HG03342 (cell line): Measurements from ENCODE around the gene BICD1.

Experiments
- ATAC-seq: cut with Tn5 transposase; IDR thresholded peaks from one replicate; pipeline ENCODE4 v1.9.1; 2021; ENCODE audit warnings: mild to moderate bottlenecking, moderate library complexity; ENCODE audit not compliant: unreplicated experiment

BICD1 gene

DNA sequence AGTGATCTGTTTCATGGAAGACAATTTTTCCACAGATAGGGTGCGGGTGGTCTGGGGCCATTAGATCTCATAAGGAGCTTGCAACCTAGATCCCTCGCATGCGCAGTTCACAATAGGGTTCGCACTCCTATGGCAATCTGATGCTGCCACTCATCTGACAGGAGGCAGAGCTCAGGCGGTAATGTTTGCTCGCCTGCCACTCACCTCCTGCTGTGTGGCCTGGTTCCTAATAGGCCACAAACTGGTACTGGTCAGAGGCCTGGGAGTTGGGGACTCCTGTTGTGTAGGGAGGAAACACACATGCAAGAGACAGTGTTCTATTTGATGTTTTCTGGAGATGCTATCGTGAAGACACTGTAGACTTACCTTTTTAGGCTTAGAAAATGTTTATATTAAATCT is 215.7 kb downstream of the BICD1 start:
- ATAC-seq, result no peak

DNA sequence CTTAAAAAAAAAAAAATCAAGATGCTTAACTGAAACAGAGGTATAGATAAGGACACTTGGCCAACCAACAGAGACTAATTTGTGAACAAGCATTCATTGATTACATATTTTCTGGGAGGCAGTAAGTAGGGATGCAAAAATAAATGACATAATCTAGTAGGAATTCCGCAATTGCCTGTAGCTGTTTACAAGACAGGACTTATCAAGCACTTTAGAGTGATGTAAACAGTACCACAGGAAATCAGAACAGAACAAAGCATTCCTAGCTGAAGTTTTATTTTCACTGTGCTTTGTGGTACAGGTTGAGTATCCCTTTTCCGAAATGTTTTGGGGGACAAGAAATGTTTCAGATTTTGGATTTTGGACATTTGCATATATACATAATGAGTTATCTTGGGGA is 224.5 kb downstream of the BICD1 start:
- ATAC-seq, result no peak

DNA sequence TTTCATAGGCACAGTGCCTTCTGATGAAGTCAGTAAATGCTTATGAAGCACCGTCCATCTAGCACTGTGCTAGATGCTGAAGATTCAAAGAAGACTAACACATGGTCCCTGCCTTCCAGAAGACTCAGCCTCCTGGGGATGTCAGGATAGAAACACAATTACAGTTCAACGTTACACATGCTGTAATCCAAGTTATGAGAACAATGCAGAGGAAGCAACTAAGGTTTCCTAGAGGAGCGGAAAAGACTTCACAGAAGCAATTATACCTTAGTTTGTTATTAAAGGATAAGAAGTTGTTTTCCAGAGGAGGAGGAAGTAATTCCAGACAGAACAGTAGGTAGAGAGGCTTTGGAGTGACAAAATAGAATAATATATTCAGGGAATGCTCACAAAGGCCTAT is 225.8 kb downstream of the BICD1 start:
- no peak for ATAC-seq

DNA sequence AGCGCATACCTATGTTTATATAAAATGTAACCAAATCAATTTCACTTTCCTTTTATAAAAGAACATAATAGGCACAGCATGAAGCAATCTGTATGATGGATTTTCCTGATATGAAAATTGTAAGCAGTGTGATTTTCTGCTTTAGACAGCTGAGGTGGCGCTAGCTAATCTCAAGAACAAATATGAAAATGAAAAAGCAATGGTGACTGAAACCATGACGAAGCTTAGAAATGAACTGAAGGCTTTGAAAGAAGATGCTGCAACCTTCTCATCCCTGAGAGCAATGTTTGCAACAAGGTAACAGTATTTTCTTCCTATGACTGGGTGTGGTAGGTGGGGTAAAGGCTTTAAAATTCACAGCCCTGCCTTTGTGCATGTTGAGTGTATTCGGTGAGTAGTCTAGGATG is 227.7 kb downstream of the BICD1 start:
- ATAC-seq, result no peak

DNA sequence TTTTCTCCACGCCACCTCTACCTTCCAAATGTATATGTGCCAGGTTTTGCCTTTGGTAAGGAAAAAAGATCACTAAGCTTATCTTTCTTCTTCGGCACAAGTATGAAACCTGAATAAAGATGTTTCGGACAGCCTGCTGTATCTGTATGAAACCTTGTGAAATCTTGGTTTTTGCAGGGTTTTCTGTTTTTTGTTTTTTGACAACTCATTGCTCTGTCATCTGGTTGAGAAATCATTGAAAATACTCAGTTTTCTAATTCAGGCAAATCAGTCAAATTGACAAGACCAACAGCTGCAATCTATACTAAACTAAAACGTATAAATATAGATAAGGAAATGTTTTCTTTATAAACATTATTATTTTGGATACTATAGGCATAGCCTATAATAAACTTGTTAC is 229.6 kb downstream of the BICD1 start:
- no peak for ATAC-seq

DNA sequence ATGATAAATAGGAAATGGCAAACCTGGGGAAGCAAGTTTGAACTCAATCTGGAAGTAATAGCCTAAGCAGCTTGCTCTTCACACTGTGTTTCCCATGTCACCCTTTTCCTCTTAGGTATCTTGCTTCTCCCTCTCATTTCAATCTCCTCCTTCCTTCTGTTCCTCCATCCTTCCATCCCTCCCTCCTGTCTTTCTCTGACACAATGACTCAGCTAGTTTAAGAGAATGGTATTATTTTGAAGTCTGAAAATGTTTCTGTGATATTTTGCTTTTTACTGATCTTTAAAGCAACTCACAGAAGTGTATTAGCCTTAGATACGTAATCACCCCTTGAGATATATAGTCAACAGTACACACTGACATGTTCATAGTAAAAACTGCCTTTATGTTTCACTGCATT is 236.8 kb downstream of the BICD1 start:
- no peak for ATAC-seq

DNA sequence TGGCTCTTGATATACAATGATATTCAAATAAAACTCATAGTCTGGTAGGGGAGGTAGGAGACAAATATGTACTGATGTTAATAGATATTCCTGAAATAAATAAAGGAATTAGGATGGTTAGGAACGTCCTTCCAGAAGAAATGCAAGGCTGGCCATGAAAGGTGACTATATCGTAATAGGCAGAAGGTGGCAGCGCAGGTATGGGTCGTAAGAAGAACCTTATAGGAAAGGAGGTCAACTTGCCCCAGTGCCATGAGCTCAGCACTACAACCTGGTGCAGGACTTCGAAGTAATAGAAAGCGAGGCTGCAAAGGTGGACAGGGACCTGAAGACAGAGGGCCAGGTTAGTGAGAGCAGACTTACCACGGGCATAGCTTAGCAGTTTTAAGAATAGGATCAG is 237.4 kb downstream of the BICD1 start:
- ATAC-seq, result no peak

DNA sequence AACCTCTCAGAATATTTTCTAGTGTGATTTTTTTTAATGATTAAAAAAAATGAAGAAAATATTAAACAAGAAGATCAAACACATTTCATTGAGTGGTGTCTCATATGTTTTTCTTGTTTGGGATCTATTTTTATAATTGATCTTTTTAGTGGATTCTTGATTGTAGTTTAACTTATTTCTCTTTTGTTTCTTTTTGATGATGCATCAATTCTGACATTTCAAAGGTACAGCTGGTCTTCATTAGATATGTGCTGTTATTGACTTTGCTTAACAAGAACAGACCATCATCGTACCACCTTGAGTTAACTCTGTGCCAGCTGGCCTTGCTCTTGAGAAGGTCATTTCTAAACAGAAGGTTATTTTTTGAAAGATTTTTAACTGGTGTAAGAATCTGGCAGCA is 246.9 kb downstream of the BICD1 start:
- ATAC-seq, result no peak

DNA sequence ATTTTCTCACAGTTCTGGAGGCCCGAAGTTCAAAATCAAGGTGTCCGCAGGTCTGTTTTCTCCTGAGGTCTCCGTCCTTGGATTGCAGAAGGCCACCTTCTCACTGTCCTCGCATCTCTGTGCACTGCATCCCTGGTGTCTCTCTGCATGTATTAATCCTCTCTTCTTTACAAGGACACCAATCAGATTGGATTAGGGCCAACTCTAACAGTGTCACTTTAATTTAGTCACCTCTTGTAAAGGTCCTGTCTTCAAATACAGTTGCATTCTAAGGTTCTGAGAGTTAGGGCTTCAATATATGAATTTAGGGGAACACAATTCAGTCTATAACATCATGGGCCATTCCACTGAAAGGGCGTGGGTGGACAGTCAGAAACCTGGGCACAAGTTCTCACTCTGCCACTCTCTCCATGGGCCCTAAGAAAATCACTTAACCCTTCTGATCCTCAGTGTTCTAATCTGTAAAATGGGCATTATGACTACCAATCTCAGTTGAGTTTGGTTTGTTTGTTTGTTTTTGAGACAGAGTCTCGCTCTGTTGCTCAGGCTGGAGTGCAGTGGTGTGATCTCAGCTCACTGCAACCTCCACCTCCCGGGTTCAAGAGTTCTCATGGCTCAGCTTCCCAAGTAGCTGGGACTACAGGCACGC is 251.1 kb downstream of the BICD1 start:
- ATAC-seq, result no peak

DNA sequence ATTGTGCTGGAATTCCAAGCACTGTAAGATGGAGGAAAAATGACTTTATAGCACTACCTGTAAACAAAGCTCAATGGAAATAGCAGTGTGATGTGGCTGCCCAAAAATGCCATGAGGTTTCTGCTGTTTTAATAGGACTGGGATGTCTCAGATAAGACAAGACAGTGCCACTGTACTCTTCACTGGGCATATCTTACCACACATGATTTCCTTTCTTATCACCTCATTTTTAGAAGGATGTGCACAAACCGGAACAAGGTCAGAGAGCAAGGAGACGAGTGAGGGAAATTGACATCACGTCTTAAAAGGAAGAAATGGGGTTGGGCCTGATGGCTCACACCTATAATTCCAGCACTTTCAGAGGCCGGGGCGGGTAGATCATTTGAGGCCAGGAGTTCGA is 254.3 kb downstream of the BICD1 start:
- no peak for ATAC-seq

DNA sequence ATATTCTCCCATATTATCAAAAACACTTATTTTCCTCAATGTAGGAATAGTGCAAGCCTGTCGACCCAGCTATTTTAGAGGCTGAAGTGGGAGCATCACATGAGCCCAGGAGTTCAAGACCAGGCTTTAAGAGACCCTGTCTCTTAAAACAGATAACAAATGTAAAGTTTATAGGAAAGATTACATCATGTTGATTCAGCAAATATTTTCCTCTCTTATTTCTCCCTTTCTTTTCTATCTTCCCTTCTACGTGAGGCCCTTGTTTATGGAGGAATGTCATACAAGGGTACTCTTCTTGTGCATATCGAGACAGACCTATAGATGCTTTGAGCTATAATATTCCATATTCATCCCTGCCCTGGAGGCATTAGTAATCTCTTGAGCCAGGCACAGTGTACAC is 256.2 kb downstream of the BICD1 start:
- no peak for ATAC-seq

DNA sequence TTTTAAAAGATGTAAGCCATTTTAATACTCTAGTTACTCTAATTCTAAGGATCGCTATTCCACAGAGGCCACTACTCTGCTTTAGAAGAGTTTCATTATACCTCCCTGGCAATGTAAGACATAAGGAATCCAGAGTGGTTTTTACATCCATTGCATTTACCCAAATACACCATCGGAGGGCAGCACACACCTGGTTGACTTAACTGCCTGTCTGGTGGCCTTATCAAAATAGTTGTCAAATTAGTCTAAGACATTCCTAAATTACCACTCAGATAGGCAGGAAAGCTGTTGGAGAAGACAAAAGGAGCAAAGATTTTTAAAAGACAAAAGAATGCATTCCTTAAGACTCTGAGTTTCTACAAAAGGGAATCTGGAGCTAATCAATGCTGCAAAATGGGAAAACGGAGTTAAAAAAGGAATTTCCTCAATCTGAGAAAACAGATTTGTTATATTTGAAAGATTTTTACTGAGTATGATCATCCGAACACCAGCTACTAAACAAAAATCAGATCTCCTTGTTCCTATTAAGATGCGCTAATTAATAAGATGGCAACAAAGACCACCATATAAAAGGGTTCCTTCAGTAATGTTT is 258.9 kb downstream of the BICD1 start:
- ATAC-seq, result peak; percentile 59

DNA sequence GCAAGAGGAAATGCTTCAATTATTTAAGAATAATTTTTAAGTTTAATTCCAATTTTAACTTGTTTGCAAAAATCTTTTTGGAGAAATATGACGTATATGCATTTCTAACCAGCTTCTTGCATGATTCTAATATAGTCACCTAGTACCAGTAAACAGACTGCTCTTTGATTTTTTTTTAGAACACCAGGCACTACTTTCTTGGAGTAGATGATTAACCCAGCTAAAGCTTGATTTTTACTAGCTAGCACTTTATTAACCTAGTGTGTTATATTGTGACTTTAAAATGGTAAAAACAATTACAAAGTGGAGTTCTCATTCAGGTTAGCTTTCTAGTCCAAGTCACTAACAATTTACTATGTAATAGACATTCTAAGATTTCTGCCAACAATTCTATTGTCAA is 260.1 kb downstream of the BICD1 start:
- ATAC-seq, result no peak

DNA sequence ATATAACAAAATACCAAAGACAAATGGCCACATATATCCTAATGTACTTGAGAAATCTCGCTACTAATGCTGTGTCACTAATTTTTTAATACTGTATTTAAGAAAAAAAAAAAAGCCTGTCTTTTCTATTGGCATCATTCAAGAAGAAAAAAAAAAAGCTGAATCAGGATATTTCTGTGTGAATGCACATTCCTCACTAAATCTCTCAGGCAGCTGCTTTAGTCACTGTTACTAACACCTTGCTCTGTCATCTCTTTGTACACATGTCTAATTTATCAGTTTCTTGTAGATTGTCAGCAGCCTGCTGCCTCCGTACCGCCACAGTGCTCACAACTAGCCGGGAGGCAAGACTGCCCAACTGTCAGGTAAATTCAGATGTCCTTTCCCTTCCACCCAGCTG is 260.7 kb downstream of the BICD1 start:
- no peak for ATAC-seq

DNA sequence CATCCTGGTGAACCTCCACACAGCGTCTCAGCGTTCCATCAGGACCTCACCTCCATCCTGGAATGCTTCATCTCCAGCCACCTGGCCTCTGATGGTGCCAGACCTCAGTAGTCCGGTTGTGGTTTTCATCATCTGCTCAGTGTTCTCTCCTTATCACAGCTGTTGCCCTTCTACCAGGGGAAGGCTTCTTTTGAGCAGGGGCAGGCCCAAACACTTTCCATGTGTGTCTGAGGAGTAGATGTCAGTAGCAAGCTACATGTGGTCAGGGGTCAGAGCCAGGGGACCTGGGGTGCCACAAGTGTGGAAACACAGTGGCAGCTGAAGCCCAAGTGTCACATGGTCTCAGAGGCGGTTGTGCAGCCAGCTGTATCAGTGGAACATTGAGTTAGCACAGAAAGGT is 262.6 kb downstream of the BICD1 start:
- ATAC-seq, result no peak

DNA sequence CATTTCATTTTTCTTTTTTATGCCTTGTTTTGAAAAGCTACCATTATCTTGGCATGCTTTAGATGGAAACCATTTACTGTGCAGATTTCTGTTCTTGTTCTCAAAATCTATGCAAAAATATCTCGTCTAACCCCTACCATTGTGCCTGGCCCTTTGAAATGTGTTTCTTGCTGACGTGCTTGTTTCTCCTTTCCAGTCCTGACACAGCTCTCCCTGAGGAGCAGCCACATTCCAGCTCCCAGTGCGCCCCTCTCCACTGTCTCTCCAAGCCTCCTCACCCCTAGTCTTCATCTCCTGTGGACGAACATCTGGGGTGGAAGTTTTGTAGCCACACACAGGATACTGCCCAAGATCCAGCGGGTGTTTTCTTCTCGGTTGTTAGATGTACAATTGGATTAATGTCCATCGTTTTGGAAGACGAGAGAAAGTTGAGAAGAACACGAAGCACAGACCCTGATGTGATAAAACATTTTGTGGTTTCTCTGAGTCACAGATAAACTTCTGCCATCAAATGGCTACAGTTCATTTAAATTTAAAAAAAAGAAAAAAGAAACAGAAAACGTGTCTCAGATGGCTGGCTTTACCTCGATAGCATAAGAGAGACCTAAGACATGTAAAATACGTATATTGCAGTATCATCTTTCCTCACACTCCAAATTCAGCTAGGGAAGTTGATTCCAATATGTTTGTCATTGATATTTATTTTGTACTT is 270.9 kb downstream of the BICD1 start:
- no peak for ATAC-seq

DNA sequence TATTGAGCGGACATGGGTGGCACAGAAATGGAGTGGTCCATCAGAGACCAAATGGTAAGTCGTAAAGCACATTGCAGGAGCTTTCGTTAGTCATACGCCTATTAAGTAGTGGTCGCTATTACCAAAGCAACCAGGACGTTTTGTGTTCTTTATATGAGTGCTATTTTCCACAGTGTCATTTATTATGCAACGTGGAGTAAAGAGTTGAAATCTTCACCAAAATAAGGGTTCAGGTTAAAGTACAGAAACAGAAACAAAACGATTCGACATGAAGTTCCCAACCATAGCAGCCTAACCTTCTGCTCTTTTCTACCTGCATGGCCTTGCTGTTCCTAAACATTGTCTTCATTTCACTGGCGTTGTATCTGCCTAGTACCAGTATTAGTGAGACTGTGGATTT is 272.6 kb downstream of the BICD1 start:
- no peak for ATAC-seq

DNA sequence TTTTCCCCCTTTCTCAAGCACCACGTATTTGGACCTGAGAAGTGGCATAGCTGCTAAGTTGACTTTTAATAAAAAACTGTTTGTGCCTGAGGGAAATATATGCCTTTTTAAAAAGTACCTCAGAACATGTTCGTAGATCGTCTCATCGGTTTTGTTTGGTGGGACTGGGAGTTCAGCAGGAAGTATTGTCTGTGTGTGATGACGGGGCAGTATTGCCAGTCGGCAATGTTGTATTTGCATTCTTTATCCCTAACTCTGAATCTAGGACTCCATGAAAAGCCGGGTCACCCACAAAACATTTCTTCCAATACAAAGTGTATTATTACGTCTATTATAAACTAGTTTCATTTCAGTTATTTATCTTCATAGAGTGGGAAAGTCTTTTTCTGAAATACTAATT is 273.0 kb downstream of the BICD1 start:
- ATAC-seq, result no peak

DNA sequence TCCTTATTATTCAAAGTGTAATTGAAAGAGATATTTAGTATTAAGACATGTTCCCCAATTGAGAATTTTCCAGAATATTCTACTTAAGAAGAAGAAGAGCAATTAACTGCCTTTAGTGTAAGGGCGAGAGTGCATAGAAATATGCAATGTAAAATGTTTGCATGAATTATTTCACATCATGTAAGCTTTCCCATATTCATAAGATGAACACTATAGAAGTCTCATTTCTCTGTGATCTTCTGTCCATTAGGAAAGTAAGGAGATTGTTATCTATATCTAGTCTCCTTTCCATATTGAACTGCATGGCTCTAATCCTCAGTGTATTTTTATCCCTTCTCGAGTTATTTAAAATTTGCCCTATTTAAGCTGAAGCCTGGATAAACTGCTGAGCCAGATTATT is 275.6 kb downstream of the BICD1 start:
- no peak for ATAC-seq

DNA sequence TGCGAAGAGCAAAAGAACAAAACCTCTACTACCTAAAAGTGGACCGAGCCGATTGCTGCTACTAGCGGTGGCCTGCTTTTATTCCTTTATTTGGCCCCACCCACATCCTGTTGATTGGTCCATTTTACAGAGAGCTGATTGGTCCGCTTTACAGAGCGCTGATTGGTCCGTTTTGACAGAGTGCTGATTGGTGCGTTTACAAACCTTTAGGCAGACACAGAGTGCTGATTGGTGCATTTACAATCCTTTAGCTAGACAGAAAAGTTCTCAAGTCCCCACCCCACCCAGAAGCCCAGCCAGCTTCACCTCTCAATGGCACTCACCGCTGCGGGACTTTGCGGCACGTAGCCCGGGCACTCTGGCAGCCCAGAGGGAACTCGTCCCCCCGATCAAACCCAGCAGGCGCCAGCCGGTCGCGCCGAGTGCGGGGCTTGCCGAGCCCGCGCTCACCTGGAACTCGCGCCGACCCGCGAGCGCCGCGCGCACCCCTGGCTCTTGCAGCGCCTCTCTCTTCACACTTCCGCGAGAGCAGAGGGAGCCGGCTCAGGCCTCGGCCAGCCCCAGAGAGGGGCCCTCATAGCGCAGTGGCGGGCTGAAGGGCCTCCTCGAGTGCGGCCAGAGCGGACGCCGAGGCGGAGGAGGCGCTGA is 284.0 kb downstream of the BICD1 start:
- ATAC-seq, result no peak

DNA sequence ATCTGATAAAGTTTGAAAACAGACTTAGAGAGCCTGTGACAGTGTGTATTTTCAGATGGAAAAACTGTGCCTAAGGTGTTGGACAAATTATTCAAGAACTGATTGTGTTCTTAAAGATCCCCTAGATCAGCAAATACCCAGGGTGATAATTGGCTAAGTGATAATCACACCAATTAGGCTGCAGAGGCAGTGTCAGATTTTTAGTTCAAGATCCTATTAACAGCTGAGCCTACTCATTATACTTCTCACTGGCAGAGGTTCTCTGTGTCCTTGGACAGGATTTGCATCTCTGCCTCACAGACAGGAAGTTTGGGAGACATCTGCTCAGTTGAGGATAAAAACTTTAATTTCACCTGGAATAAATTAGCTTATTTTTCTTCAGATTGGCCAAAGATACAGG is 288.4 kb downstream of the BICD1 start:
- ATAC-seq, result no peak

DNA sequence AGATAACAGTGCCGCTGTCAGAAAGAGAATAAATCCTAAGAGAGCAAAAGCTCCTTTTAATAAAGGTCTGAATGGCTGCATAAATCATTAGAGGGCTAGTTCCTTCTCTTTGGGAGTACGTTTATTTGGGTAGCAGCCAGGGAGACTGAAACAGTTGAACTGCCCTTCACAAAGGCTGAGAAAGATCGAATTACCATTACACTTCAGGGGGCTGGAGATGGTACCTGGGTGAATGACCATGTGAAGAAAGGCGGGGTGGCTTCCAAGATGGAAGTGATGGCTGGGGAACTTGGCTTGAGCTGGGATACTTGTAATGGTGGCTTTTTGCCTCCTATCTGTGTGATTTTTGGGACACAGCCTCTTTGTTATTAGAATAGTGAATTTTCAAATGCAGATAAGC is 291.0 kb downstream of the BICD1 start:
- no peak for ATAC-seq
